Stimulated activated CD4-positive, alpha-beta T cell treated with anti-CD3 and anti-CD28 coated beads, Interleukin-4, amount 100 ng/mL, for 4 hours (primary cell): ENCODE results near the gene SAFB2.

ENCODE experiments used
- DNase-seq, 2 experiments: peaks; one replicate each; pipeline ENCODE4 v3.0.0-alpha.2; 2020

The SAFB2 gene

DNA sequence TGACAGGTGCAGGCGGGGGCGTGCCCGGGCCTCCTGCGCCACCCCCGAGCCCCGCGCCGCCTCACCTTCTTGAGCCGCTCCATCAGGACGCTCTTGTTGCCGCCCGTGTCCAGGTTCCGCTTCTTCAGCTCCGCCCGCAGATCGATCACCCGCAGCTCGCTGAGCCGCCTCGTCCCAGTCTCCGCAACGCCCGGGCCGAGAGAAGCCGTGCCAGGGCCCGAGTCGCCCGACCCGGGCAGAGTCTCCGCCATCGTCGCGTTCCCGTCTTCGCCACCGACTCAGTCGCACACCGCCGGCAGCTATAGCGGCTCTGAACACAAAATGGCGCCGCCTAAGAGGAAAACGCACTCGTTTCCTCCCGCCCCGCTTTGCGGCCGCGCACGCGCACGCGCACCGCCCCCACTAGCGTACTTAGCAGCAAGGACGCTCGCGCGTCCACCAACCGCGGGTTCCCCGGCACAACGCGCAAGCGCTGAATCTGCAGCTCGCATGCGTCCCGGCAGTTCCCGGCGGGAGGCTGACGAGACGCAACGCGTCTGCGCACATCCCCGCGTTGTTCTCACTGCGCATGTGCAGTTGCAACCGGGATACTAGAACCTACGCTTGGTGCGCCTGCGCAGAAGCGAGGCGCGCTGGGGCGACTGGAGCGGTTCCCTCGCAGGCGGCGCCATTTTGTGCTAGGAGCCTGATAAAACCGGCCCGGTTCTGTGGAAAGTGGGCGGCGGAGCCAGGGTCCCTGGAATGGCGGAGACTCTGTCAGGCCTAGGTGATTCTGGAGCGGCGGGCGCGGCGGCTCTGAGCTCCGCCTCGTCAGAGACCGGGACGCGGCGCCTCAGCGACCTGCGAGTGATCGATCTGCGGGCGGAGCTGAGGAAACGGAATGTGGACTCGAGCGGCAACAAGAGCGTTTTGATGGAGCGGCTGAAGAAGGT, at the start of gene SAFB2, which contains the start of gene SAFB:
Gene SAFB2, minus strand, starts transcription at position 312 of the 932 bp plus-strand sequence. Its CDS starts 61 bp downstream, at position 251.
Gene SAFB, plus strand, starts transcription at position 619 of the 932 bp plus-strand sequence. Its CDS starts 123 bp downstream, at position 742.
- DNase-seq = peak; percentile 98 to 100

DNA sequence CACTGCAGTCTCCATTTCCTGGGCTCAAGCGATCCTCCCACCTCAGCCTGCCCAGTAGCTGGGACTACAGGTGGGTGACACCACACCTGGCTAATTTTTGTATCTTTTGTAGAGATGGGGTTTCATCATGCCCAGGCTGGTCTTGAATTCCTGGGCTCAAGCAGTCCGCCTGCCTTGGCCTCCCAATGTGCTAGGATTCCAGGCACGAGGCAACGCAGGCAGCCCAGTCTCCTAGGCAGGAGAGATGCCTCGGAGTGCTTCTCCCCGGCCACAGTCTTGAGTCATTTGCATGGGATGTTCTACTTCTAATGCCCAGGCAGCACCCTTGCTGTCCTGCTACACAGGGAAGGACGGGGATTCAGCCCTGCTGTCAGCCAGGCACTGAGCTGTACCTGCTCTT, 49.0 kb upstream of the SAFB2 start:
- DNase-seq = no peak

DNA sequence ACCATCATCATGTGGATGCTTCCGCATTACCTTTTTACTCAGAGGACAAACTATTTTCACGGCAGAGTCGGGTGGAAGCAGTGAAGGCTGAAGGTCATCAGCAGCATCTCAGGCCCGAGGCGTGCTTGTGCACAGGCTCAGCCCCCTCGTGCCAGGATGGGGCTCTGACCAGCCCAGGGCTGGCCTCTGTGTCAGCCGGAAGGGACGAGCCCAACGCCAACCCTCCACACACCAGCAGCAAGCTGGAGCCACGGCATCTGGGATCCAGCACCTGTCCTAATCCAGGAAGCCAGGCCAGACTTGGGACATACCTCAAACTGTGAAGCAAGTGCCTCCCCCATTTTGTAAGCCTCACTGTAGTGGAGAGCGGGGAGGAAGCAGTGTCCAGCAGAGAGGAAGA, 46.6 kb upstream of the SAFB2 start:
- DNase-seq = no peak

DNA sequence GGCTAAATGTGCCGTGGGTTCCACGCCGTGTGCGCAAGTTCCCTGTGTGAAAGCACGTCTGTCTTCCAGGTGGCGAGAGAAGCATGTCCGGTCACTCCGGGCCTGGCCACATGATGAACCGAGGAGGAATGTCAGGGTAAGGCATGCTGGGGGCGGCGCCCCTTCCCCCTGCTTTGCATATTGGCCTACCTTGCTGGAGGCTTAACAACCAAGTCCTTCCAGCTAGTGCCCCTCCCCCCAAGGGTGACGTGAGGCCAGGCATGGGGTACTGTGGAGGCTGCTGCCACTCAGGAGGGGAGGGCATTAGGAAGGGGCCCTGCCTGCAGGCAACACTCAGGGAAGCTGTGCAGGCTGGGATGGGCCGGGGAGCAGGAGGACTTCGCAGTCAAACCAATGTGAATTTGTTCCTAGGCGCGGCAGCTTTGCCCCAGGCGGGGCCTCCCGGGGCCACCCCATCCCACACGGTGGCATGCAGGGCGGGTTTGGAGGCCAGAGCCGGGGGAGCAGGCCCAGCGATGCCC, 45.2 kb upstream of the SAFB2 start:
- no peak for DNase-seq

DNA sequence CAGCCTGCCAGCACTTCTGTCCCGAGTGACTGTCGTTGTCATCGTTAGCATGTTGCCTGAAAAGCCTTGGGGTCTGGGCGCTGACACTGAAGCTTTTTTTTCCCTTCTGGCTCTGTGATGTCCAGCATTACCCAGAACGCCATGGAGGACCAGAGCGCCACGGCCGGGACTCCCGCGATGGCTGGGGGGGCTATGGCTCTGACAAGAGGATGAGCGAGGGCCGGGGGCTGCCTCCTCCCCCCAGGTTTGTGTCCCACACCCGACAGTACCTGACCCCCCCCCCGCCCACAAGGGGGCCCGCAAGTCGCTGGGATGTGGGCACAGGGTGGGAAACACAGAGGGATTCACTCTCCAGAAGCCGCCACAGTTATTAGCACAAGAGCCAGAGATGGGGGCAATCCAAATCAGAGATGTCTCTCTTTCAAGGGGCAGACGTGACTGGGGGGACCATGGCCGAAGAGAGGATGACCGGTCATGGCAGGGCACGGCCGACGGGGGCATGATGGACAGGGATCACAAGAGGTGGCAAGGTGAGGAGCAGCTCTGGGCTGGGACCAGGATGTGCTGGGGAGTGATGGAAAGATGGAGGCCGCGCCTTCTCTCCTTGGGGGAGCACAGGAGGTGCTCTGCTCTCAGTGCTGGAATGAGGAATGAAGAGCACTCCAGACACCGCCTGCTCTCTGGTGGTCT, 44.5 kb upstream of the SAFB2 start:
- DNase-seq = no peak

DNA sequence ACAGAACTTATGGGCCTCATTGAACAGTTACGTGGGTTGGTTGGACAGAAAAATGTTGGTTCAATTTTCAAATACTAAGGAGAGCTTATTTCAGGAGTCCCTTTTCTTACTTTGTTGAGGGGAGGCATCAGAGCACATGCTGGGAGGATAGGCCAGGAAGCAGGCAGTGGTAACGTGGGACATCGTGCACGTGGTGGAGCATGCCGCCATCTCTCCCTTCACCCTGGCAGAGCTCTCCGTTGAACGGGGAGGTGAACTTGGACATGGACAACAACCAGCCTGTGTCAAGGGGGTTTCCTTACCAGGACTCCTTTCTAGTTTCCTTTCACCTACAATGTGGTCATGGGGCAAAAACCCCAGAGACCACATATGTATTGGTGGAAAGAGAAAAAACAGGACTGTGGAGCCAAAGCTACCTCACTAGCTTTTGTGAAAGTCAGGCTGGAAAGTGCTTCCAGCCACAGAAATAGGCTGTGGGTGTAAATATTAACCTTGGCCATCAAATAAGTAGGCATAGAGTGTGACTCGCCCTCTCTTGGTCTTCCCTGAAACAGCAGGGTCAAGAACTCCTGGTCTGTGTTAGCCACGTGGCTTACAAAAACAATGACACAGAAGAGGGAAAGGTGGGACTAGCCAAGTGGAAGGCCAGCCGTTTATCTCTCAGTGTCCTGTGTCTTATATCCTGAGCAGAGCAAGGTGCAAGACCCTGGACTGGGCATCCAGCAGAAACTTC, 43.4 kb upstream of the SAFB2 start:
- no peak for DNase-seq

DNA sequence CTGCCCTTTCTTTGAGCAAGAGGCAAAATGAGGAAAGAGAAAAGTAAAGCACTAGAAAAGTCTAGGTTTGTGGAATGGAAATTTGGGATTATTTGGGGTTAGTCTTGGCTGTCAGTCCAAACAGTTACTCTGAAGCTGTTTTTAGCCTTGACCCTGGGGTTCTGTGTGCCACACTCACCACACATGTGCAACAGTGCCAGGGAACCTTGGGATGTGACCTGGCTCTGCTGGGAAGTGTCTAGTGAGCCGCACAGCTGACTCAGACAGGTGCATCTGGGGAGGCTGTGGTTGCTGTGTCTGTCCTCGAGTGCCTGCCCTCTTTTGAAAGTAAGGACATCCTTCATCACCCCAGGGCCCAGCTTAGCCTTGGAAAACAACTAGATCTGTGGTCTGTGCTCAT, 41.9 kb upstream of the SAFB2 start:
- no peak for DNase-seq

DNA sequence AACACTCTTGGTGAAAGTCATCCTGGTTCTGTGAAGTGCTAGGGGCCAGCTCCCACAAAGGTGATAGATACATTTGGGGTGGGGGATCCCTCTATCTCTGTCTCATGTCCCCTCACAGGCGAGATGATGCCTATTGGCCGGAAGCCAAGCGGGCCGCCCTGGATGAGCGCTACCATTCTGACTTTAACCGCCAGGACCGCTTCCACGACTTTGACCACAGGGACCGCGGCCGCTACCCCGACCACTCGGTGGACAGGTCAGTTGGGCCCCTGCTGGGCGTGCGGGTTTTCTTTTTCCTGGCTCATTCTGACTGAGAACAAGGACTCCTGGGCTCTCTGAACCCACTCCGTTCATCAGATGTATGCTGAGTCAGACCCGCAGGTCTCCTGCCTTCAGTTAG, 41.3 kb upstream of the SAFB2 start:
- DNase-seq = no peak

DNA sequence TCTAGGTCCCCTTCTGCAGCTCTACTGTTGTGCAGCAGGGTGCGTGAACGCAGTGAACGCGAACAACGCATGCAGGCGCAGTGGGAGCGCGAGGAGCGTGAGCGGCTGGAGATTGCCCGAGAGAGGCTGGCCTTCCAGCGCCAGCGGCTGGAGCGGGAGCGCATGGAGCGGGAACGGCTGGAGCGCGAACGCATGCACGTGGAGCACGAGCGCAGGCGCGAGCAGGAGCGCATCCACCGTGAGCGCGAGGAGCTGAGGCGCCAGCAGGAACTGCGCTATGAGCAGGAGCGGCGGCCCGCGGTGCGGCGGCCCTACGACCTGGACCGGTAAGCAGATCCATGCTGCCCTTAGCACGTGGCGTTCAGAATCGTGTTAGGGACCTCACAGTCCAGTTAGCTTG, 38.9 kb upstream of the SAFB2 start:
- no peak for DNase-seq

DNA sequence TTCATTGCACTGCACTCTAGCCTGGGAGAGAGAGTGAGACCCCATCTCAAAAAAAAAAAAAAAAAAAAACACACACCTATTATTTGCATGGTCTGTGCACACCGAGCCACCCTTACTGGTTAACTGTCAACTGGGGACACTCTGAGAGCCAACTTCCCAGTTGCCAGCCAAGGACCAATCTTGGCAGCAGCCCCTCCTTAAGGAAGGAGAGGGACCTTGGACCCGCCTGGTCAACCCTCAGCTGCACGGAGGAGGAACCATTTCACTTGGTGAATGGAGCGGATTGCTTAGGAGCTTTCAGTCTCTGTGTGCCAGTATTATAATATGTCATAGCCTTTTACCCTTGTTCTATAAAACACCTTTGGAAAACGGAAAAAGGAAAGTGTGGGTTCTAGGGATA, 32.8 kb upstream of the SAFB2 start:
- DNase-seq = no peak

DNA sequence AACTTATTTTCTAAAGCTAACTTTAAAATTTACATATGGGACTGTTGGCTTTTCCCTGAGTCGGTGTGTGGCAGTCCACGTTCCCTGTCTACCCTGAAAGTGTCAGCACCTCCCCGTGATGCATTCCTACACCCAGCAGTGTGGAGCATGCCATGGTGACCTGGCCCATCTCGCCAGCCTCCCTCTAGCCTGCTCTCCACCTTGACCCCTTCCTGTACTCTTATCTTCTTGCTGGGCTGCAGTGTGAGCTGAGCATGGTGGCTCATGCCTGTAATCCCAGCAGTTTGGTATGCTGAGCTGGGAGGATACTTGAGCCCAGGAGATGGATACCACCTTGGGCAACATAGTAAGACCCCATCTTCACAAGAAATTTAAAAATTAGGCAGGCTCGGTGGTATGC, 32.4 kb upstream of the SAFB2 start:
- DNase-seq = no peak

DNA sequence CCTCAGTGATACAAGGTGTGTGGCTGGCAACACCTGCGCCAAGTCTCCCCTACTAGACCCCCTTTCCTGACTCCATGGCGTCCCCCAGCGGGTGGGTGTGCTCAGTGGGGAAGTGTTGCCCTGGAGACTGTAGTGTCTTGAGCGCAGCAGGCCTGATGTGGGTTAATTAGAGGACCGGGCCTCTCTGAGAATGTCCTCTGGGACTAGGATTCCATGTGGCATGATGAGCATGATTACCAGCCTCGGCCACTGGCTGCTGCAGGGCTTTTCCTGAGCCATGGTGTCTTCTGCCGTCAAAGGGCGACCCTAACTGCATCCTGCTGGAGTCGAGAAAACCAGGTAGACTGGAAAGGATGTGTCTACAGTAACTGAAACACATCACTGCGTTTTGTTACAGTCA, 29.7 kb upstream of the SAFB2 start:
- no peak for DNase-seq

DNA sequence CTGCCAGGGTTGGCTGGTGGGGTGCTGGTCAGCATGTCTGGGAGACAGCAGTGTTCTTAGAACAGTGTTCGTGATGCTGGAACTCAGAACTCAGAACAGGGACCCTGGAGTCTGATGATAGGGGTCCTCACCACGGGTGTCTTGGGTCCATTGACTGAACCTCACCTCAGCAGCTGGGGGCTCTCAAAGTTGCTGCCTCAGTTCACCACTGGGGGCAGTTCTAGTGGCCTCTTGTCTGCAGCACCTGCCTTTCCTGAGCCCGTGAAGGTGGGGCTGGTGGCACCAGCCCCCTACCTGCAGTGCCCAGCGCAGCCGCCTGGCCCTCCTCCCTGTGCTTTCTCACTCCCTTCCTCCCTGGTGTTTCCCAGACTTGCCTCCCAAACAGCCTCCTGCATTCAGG, 28.8 kb upstream of the SAFB2 start:
- DNase-seq = no peak

DNA sequence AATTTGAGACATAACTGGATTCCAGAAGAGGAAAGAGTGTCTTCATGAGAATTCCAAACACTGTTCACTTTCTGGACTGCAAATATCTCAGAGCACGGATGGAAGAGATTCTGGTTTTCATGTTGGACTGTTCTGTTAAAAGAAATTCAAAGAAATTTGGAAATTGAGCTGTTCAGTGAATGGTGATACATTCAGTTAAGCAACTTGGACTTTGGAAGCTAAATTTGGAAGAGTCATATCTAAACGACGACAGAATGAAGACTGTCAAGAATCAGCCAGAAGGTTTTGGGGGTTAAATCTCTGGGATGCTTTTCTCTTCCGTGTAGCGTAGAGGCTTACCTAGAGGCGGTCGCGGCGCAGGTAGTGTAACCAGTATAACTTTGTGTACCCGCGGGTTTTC, 25.9 kb upstream of the SAFB2 start:
- DNase-seq = no peak

DNA sequence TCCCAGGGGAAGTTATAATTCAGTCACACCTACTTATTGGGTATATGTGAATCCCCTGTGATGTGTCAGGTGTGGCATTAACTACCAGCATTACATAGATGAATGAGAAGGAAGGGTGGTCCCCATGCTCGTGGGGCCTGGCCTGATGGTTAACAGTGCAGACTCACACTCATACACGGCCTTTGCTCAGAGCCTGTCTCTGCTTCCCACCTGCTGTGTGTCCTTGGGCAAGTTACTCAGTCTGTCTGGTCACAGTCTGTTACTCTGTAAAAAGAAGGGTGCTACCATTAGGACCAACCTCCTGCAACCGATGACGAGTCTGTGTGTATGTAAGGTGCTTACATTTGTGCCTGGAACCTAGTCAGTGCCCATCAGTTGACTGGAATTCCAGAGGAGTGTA, 24.1 kb upstream of the SAFB2 start:
- no peak for DNase-seq

DNA sequence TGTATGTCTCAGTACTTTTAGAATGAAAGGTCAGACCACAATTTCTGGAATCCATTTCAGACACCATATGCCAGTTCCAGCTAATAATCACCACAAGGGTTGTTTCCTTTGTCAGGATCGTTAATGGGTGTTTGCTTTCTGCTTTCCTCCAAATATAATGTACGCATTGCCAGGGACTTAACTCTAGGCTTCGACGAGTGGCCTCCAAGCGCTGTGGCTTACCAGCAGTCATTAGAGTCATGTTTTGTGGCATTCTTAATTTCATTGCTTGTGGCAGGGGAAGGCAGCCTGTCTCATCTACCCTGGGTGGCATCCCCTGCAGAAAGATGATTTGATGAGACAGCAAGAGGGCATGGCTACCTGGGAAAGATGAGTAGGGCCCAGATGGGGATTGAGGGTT, 22.8 kb upstream of the SAFB2 start:
- no peak for DNase-seq

DNA sequence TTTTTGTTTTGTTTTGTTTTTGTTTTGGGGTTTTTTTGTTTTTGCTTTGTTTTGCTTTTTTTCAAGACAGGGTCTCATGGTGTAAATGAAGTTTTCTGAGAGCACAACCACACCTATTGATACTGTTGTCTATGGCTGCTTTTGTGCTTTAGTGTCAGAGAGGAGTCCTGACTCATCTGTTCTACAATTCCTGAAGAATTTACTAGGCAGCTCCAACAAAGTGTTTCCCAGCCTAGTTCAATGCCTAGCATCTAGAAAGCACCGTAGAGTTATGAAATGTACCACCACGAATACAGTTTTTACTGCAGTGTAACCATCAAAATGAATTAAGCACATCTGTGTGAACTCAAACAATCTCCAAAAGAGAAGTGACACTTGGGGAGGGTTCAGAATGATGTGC, 21.5 kb upstream of the SAFB2 start:
- no peak for DNase-seq

DNA sequence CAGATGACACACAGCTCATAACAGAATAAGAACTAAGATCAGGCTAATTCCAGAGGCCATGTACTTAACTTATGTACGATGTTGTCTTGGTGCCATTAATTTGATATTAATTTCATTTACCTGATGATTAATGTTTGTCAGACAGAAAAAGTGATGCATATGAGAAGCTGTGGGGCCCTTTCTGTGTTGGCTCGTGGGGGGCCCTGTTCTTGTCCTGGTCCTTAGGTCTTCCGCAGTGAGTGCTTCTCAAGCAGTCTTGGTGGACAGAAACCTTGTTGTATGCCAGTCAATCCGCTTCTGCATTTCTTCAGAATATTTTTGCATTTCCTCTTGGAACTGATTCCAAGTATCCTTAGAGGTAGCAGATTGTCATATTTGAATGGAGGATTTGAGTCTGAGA, 20.5 kb upstream of the SAFB2 start:
- DNase-seq = no peak

DNA sequence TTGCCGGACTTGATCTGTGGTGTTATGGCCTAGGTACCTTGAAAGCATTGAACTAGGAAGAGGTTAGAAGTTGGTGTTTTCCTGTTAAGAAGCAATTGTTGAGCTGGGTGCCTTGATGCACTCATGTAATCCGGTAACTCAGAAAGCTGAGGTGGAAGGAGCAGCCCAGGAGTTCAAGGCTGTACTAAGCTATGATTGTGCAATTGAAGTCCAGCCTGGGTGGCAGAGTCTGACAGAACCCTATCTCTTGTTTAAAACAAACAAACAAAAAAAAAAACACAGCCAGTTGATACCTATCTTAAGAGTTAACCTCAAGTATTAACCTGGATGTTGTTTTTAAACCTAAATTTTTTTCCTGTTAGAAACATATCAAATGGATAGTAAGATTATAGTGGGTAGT, 19.6 kb upstream of the SAFB2 start:
- DNase-seq = no peak

DNA sequence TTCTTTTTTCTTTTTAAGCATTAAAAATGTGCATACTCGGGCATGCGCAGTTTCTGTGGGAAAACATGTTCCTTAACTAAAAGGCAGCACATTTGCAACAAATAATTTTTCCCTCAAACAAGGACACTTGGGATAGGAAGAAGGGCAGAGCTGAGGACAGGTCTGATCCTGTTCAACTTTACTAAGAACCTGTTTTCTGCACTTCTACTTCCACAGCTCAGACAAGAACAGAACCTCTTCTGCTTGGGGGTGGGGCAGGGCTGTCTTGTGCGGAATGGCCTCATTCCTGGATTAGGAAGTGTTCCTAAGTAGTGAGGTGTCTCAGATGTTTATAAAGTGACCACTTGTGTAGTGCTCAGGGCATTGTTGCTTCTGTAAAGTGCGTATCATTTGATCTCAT, 18.6 kb upstream of the SAFB2 start:
- DNase-seq = no peak

DNA sequence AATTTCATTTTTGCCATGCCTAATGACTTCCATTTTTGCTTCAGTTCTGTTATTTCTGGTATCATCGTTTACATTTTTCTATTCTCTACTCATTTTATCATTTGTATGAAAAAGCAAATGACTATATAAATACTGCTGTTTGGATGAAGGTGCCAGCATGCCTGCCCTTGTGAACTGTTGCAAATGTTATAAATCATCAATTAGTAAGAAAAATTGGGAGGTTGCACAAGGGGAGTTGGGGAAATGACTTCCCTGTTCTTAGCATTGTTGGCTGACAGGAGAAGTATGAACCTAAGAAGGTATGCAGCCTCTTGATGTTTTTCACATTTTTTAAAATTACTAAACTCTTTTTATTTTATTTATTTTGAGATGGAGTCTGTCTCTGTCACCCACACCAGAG, 15.4 kb upstream of the SAFB2 start:
- DNase-seq = no peak

DNA sequence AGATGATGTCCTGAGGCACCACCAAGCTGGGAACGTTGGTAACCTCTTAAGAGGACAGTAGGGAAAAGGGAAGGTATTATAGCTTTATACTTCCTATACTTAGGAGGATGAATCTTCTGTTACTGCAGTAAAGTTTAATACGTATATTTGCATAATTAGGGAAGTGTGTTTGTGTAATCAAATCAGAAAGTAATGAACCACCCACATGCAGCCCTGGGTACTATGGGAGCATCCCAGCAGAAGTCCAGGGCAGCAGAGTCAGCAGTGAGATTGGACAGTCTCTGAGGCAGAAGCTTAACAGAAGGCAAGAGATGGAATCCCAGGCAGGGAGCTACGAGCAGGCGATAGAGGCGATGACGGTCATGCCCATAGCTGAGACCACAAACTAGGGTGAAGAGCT, 12.9 kb upstream of the SAFB2 start:
- no peak for DNase-seq

DNA sequence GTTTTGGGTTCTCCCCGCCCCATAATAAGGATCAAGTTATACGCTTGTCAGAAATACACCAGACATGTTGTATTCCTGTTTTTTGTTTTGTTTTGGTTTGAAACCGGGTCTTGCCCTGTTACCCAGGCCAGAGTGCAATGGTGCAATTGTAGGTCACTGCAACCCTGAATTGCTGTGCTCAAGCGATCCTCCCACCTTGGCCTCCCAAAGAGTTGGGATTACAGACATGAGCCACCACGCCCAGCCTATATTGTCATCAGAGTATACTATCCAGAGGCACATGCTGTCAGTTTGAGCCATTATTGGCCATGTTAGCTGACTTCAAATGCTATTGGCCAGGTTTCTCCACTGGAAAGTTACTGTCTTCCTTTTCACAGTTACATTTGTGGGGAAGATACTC, 10.1 kb upstream of the SAFB2 start:
- DNase-seq = no peak
